ENCODE measurements around the gene DLST.

Gene DLST

GRCh38 chr14:74892745-74893144, 11.0 kb downstream of the DLST start:
- H3K4me2 ChIP-seq (ENCODE audit: low read depth, low read length): peak overlapping the region; percentile 60; the same call in 1 of the 2 replicates
- DNase-seq: no peak
- H2AFZ ChIP-seq (ENCODE audit: low read length): no peak overlapping the region
- no peaks in the 10 kb centered on the region for H3K9me3 ChIP-seq (replicated peaks; ENCODE audit: insufficient read depth, low read length)
- H3K27me3 ChIP-seq (replicated peaks; ENCODE audit: insufficient read depth, low read length): no peaks in the 10 kb centered on the region
- 0 out of 2 replicates have a peak, but pooled peaks cover 3% of the 10 kb centered on the region for H3K36me3 ChIP-seq (replicated peaks; ENCODE audit: insufficient read depth, low read length)
- H3K4me1 ChIP-seq (ENCODE audit: low read length): peaks cover 33% of the 10 kb centered on the region
- H3F3A ChIP-seq (ENCODE audit: insufficient read depth, low read length): peaks cover 27% of the 10 kb centered on the region
- H3K9ac ChIP-seq (ENCODE audit: low read length): no peak overlapping the region
- 0 out of 2 replicates have a peak, but pooled peaks cover 3% of the 10 kb centered on the region for H4K20me1 ChIP-seq (ENCODE audit: insufficient read depth, low read length)
- H3K9me2 ChIP-seq (replicated peaks; ENCODE audit: insufficient read depth, low read length): no peaks in the 10 kb centered on the region
- TF ChIP-seq, protein P1, sequence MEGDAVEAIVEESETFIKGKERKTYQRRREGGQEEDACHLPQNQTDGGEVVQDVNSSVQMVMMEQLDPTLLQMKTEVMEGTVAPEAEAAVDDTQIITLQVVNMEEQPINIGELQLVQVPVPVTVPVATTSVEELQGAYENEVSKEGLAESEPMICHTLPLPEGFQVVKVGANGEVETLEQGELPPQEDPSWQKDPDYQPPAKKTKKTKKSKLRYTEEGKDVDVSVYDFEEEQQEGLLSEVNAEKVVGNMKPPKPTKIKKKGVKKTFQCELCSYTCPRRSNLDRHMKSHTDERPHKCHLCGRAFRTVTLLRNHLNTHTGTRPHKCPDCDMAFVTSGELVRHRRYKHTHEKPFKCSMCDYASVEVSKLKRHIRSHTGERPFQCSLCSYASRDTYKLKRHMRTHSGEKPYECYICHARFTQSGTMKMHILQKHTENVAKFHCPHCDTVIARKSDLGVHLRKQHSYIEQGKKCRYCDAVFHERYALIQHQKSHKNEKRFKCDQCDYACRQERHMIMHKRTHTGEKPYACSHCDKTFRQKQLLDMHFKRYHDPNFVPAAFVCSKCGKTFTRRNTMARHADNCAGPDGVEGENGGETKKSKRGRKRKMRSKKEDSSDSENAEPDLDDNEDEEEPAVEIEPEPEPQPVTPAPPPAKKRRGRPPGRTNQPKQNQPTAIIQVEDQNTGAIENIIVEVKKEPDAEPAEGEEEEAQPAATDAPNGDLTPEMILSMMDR (IDR thresholded peaks at IDR 0.05; ENCODE audit: low read length): no peak
- no peak for TF ChIP-seq EZH2phosphoT487 (IDR thresholded peaks at IDR 0.05; ENCODE audit: low read length)
- no peak for TF ChIP-seq EZH2 (optimal IDR thresholded peaks at IDR 0.05; ENCODE audit: low read depth, low read length)
- H3K79me2 ChIP-seq (ENCODE audit: low read length): peaks cover 17% of the 10 kb centered on the region
- H3K27ac ChIP-seq (ENCODE audit: low read length): peak overlapping the region; percentile 67; the same call in 1 of the 2 replicates
- no peak overlapping the region for H3K4me3 ChIP-seq (ENCODE audit: low read length)

- H3K9ac ChIP-seq (ENCODE audit: low read length): no peak overlapping the region
- peak overlapping the region; percentile 60 for H3K4me2 ChIP-seq (ENCODE audit: low read depth, low read length)
- H3K27me3 ChIP-seq (replicated peaks; ENCODE audit: insufficient read depth, low read length): no peaks in the 10 kb centered on the region
- H3K9me2 ChIP-seq (replicated peaks; ENCODE audit: insufficient read depth, low read length): no peaks in the 10 kb centered on the region
- H4K20me1 ChIP-seq (ENCODE audit: insufficient read depth, low read length): 0 out of 2 replicates have a peak, but pooled peaks cover 3% of the 10 kb centered on the region
- H3F3A ChIP-seq (ENCODE audit: insufficient read depth, low read length): peaks cover 27% of the 10 kb centered on the region
- H3K4me1 ChIP-seq (ENCODE audit: low read length): peaks cover 33% of the 10 kb centered on the region
- H3K4me3 ChIP-seq (ENCODE audit: low read length): no peak overlapping the region
- no peak overlapping the region for H2AFZ ChIP-seq (ENCODE audit: low read length)
- H3K36me3 ChIP-seq (replicated peaks; ENCODE audit: insufficient read depth, low read length): 0 out of 2 replicates have a peak, but pooled peaks cover 3% of the 10 kb centered on the region
- peak overlapping the region; percentile 67; the same call in 1 of the 2 replicates for H3K27ac ChIP-seq (ENCODE audit: low read length)
- DNase-seq: peak; percentile 15
- no peaks in the 10 kb centered on the region for H3K9me3 ChIP-seq (replicated peaks; ENCODE audit: insufficient read depth, low read length)
- TF ChIP-seq EZH2phosphoT487 (IDR thresholded peaks at IDR 0.05; ENCODE audit: low read length) (no peak), EZH2 (optimal IDR thresholded peaks at IDR 0.05; ENCODE audit: low read depth, low read length) (no peak)
- TF ChIP-seq, protein P1 (IDR thresholded peaks at IDR 0.05; ENCODE audit: low read length): no peak
- peaks cover 13% of the 10 kb centered on the region for H3K79me2 ChIP-seq (ENCODE audit: low read length)
Measured at GRCh38 chr14:74893614-74894091, 11.9 kb downstream of the DLST start.

- peaks cover 26% of the 10 kb centered on the region for H3F3A ChIP-seq (ENCODE audit: insufficient read depth, low read length)
- H2AFZ ChIP-seq (ENCODE audit: low read length): no peak overlapping the region
- H3K79me2 ChIP-seq (ENCODE audit: low read length): peaks cover 13% of the 10 kb centered on the region
- TF ChIP-seq, protein P1 (IDR thresholded peaks at IDR 0.05; ENCODE audit: low read length): no peak
- TF ChIP-seq EZH2phosphoT487 (IDR thresholded peaks at IDR 0.05; ENCODE audit: low read length) (no peak), EZH2 (optimal IDR thresholded peaks at IDR 0.05; ENCODE audit: low read depth, low read length) (no peak)
- H4K20me1 ChIP-seq (ENCODE audit: insufficient read depth, low read length): 0 out of 2 replicates have a peak, but pooled peaks cover 3% of the 10 kb centered on the region
- no peak for DNase-seq
- H3K4me1 ChIP-seq (ENCODE audit: low read length): peaks cover 33% of the 10 kb centered on the region
- no peak overlapping the region for H3K4me2 ChIP-seq (ENCODE audit: low read depth, low read length)
- no peak overlapping the region for H3K9ac ChIP-seq (ENCODE audit: low read length)
- H3K9me3 ChIP-seq (replicated peaks; ENCODE audit: insufficient read depth, low read length): no peaks in the 10 kb centered on the region
- H3K27me3 ChIP-seq (replicated peaks; ENCODE audit: insufficient read depth, low read length): no peaks in the 10 kb centered on the region
- no peaks in the 10 kb centered on the region for H3K9me2 ChIP-seq (replicated peaks; ENCODE audit: insufficient read depth, low read length)
- H3K4me3 ChIP-seq (ENCODE audit: low read length): no peak overlapping the region
- 0 out of 2 replicates have a peak, but pooled peaks cover 3% of the 10 kb centered on the region for H3K36me3 ChIP-seq (replicated peaks; ENCODE audit: insufficient read depth, low read length)
- H3K27ac ChIP-seq (ENCODE audit: low read length): no peak overlapping the region
Measured at GRCh38 chr14:74896400-74896799, 14.7 kb downstream of the DLST start.
